HG02642 (cell line): ENCODE results near the gene VWA3A.
"Not testable (repeated sequence)": the region's sequence is repeated elsewhere in the genome, so short reads cannot be mapped to it uniquely, and the experiment has no call there.

Experiments
- ATAC-seq: cut with Tn5 transposase; IDR thresholded peaks from one replicate; pipeline ENCODE4 v1.9.1; 2021; ENCODE audit warnings: mild to moderate bottlenecking; ENCODE audit not compliant: unreplicated experiment, poor library complexity

The VWA3A gene

GRCh38 chr16:22126037-22126558 is 33.8 kb downstream of the VWA3A start:
- no peak for ATAC-seq

- not testable (repeated sequence) for ATAC-seq
These were observed 36.2 kb downstream of the VWA3A start for GRCh38 chr16:22128537-22128936.

GRCh38 chr16:22130528-22130927 is 38.2 kb downstream of the VWA3A start:
- ATAC-seq, result no peak

- no peak for ATAC-seq
These were observed 40.5 kb downstream of the VWA3A start for GRCh38 chr16:22132801-22133200.

GRCh38 chr16:22138482-22138881 is 46.1 kb downstream of the VWA3A start:
- ATAC-seq, result no peak

GRCh38 chr16:22139008-22139407 is 46.7 kb downstream of the VWA3A start:
- ATAC-seq, result no peak

- ATAC-seq, result no peak
These were observed 47.4 kb downstream of the VWA3A start for GRCh38 chr16:22139732-22140131.

- no peak for ATAC-seq
These were observed 49.4 kb downstream of the VWA3A start for GRCh38 chr16:22141767-22142166.

GRCh38 chr16:22144520-22144919 is 52.2 kb downstream of the VWA3A start:
- no peak for ATAC-seq

- no peak for ATAC-seq
These were observed 55.5 kb downstream of the VWA3A start for GRCh38 chr16:22147853-22148252.

GRCh38 chr16:22151246-22151998 is 59.1 kb downstream of the VWA3A start:
- no peak for ATAC-seq

GRCh38 chr16:22152316-22152715 is 60.0 kb downstream of the VWA3A start:
- no peak for ATAC-seq

- ATAC-seq, result not testable (repeated sequence)
These were observed 60.7 kb downstream of the VWA3A start for GRCh38 chr16:22153078-22153477.

GRCh38 chr16:22161401-22161800 is 69.1 kb downstream of the VWA3A start:
- ATAC-seq, result no peak

GRCh38 chr16:22161999-22162655 is 69.8 kb downstream of the VWA3A start, which contains the start of gene SDR42E2:
Gene SDR42E2 (plus strand): TSS chr16:22162506. CDS start chr16:22165583, 3,077 bp downstream.
- no peak for ATAC-seq

- no peak for ATAC-seq
These were observed 70.3 kb downstream of the VWA3A start for GRCh38 chr16:22162656-22163009.

GRCh38 chr16:22163806-22164205 is 71.5 kb downstream of the VWA3A start:
- ATAC-seq, result no peak

- ATAC-seq, result no peak
These were observed 72.1 kb downstream of the VWA3A start for GRCh38 chr16:22164482-22164881.

- no peak for ATAC-seq
These were observed 73.4 kb downstream of the VWA3A start for GRCh38 chr16:22165508-22166285.

GRCh38 chr16:22171953-22172352 is 79.6 kb downstream of the VWA3A start:
- ATAC-seq, result no peak

- ATAC-seq, result not testable (repeated sequence)
These were observed 80.3 kb downstream of the VWA3A start for GRCh38 chr16:22172642-22173041.
